Testis (tissue), 3 donors: ENCODE results near the gene NBEA. TPM values are rescaled to one million over a fixed set of nuclear protein-coding genes. Genes with fewer than 3 reads are reported as not detected.

Experiments
- DNase-seq: peaks from one replicate; pipeline ENCODE4 v3.0.0-alpha.2; 2019
- H3K27ac ChIP-seq, 2 donors: fragments of 200-600 bp; sonication (generic); one replicate each; pipeline ENCODE4 v1.5.1; 2019
- H3K27me3 ChIP-seq: fragments of 200-600 bp; sonication (generic); one replicate; pipeline ENCODE4 v1.5.1; 2019
- H3K36me3 ChIP-seq: fragments of 200-600 bp; sonication (generic); one replicate; pipeline ENCODE4 v1.5.1; 2017; ENCODE audit warnings: low read depth; ENCODE audit errors: missing control alignments
- H3K4me1 ChIP-seq: fragments of 200-600 bp; sonication (generic); one replicate; pipeline ENCODE4 v1.5.1; 2019
- H3K4me3 ChIP-seq, 2 donors: fragments of 200-600 bp; sonication (generic); one replicate each; pipeline ENCODE4 v1.5.1; 2017 to 2019
- H3K9me3 ChIP-seq: fragments of 200-600 bp; sonication (generic); one replicate; pipeline ENCODE4 v1.5.1; 2017
- CTCF ChIP-seq, 3 experiments: fragments of 450-650 bp in 2 of 3; fragments of 200-600 bp in 1 of 3; sonication (generic) in 1 of 3; IDR thresholded peaks; one replicate each; pipeline ENCODE4 v1.5.1; 2016 to 2019; ENCODE audit warnings: antibody characterized with exemption in 3 of 3, mild to moderate bottlenecking in 2 of 3, moderate library complexity in 1 of 3
- POLR2A ChIP-seq: fragments of 450-650 bp; IDR thresholded peaks from one replicate; pipeline ENCODE4 v1.6.1; 2017; ENCODE audit warnings: antibody characterized with exemption, mild to moderate bottlenecking, moderate library complexity
- WGBS, 2 donors: methylation state at CpG; one replicate each; pipeline ENCODE4 v1.1.5; 2018; 5-methylcytosine and 5-hydroxymethylcytosine counted together
- intact Hi-C: fragments of 100-400 bp; cut with DNase I; formaldehyde crosslinking; loops from one replicate; pipeline ENCODE4 v1.15.1; 2023; ENCODE audit warnings: low total_unique reads
- polyA plus RNA-seq: library from polyadenylated mRNA; stranded (reverse); fragments of 350-450 nt; fragmentation: Illumina TruSeq; extraction: RNeasy Lipid Tissue Mini Kit (QIAGEN cat#74804); gene quantifications from one replicate; pipeline ENCODE4 v1.2.3, GENCODE V29; 2014; ENCODE audit warnings: low read depth, low replicate concordance; ENCODE audit not compliant: insufficient read depth
- total RNA-seq, 2 donors: library from RNA; depleted of rRNA; stranded (reverse); fragments of >200 nt; gene quantifications; one replicate each; pipeline ENCODE4 v1.2.3, GENCODE V29; 2016

The NBEA gene
- total and polyA plus RNA-seq, 3 donors from 2014 or later: 8.6 to 22.2 (median 18.3) TPM

GRCh38 chr13:35684432-35684831, 742.4 kb downstream of the NBEA start:
- Histone ChIP-seq H3K27ac (no peak overlapping the region), H3K9me3 (no peaks in the 10 kb centered on the region), H3K4me3 (no peak overlapping the region), H3K4me1 (no peaks in the 10 kb centered on the region), H3K27me3 (no peaks in the 10 kb centered on the region), H3K36me3 (no peaks in the 10 kb centered on the region)
- no peak for DNase-seq
- 90 to 92% methylated on average over 5 of the region's 5 CpGs for WGBS, 2 donors
- intact Hi-C loops: no loop called here
- no peak for TF ChIP-seq POLR2A
- TF ChIP-seq CTCF (IDR thresholded peaks at IDR 0.05): no peak

DNA sequence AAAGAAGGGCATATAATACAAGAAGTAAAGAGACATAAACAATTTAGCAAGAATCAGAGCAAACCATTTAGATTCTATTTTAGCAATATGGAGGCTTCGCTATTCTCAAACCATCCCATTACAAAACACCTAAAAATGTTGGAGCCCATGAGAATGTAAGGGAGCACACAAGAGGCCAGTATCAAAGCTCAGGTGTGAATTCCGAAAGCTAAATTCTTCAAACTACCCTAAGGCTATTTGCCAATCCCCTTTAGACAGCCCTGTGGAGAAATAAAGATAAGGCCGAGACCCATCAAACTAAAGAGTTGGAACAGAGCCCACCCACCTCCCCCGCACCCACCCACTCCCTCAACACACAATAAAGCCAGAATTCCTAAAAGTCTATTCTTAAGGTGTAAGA, 745.3 kb downstream of the NBEA start:
- intact Hi-C loops: no loop called here
- H3K27ac ChIP-seq: no peak overlapping the region
- TF ChIP-seq CTCF (IDR thresholded peaks at IDR 0.05) (no peak), POLR2A (no peak)
- H3K36me3 ChIP-seq: no peaks in the 10 kb centered on the region
- no peaks in the 10 kb centered on the region for H3K9me3 ChIP-seq
- DNase-seq: no peak
- no peaks in the 10 kb centered on the region for H3K27me3 ChIP-seq
- WGBS, 2 donors: 77 to 80% methylated on average over 4 of the region's 4 CpGs
- no peaks in the 10 kb centered on the region for H3K4me1 ChIP-seq
- H3K4me3 ChIP-seq: no peak overlapping the region

GRCh38 chr13:35690581-35691207, 748.6 kb downstream of the NBEA start:
- H3K9me3 ChIP-seq: no peaks in the 10 kb centered on the region
- DNase-seq: no peak
- H3K27me3 ChIP-seq: no peaks in the 10 kb centered on the region
- 47 to 49% methylated on average over 8 of the region's 8 CpGs for WGBS, 2 donors
- intact Hi-C loops: no loop called here
- no peak overlapping the region for H3K27ac ChIP-seq
- H3K36me3 ChIP-seq: no peaks in the 10 kb centered on the region
- H3K4me1 ChIP-seq: no peaks in the 10 kb centered on the region
- H3K4me3 ChIP-seq: no peak overlapping the region
- TF ChIP-seq POLR2A (no peak), CTCF (IDR thresholded peaks at IDR 0.05) (no peak)

- no peak for DNase-seq
Observed at GRCh38 chr13:35693134-35693784, 751.2 kb downstream of the NBEA start.

More at GRCh38 chr13:35693134-35693784, 751.2 kb downstream of the NBEA start:
- Histone ChIP-seq H3K9me3 (no peaks in the 10 kb centered on the region), H3K27ac (no peak overlapping the region), H3K4me3 (no peak overlapping the region), H3K36me3 (no peaks in the 10 kb centered on the region), H3K4me1 (no peaks in the 10 kb centered on the region), H3K27me3 (no peaks in the 10 kb centered on the region)
- no peak for TF ChIP-seq CTCF (IDR thresholded peaks at IDR 0.05)
- TF ChIP-seq POLR2A: no peak
- WGBS, 2 donors: 66 to 67% methylated on average over 9 of the region's 9 CpGs
- intact Hi-C loops: no loop called here
